ENCODE measurements around the gene MYO5A.

DNA sequence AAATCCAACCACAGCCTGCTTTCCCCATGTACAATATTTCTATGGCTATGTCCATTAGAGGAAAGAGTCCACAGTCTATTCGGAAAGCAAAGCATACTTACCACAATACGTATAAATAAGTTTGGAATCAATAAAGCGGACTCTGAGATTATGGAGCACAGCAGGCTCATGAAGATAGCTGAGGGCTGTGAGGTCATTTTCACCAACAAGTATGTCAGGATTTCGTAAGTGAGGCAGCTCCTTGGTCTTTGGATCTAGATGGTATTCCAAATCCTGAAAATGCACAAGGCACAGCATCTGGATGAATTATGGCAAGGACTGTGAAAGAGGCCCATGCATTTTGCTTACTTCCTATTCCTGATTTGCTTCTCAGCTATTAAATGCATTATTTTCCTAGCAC is 100.4 kb downstream of the MYO5A start:
- TF ChIP-seq CTCF (IDR thresholded peaks at IDR 0.05) (no peak), POLR2A (IDR thresholded peaks at IDR 0.05) (no peak)
